NCI-H1436 treated with DMSO at 0.1 percent for 48 hours (cell line): ENCODE results near the gene OTOA.
"Not testable (repeated sequence)": the region's sequence is repeated elsewhere in the genome, so short reads cannot be mapped to it uniquely, and the experiment has no call there.

Source experiments
- DNase-seq: peaks from one replicate; lab custom pipeline; 2025; lab: John Stamatoyannopoulos, UW

OTOA gene

DNA sequence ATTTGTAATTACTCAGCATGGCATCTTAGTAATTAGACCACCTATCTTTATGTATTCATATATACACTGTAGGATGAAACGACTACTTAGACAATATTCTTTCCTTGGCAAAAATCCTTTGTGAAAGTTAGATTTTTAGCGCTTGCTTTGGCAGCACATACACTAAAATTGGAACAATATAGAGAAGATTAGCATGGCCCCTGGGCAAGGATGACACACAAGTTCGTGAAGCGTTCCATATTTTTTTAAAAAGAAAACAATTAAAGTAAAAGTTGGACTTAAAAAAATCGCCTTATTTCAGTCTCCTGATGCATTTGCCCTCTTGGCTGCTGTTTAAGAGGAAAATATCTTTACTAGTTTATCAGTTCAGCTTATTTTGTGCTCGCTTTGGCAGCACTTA is 21.9 kb upstream of the OTOA start:
- DNase-seq, result no peak

DNA sequence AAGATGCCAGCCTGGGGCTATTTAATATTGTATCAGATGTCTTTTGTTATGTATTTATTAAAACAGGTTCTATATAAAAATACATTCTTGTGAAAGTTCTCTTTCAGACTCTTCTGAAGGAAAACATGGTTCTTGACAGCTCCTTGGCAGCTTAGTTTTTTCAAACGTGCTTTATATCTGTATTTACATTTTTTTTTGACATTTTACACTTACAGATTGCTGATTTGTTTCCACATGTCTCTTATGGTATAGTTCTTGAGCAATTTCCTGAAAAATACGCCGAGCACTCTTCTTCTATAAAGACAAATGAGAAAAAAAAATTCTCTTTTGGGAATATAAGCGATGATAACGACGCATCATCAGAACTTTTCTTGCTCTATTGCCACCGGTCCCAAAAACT is 20.9 kb upstream of the OTOA start:
- DNase-seq, result no peak

DNA sequence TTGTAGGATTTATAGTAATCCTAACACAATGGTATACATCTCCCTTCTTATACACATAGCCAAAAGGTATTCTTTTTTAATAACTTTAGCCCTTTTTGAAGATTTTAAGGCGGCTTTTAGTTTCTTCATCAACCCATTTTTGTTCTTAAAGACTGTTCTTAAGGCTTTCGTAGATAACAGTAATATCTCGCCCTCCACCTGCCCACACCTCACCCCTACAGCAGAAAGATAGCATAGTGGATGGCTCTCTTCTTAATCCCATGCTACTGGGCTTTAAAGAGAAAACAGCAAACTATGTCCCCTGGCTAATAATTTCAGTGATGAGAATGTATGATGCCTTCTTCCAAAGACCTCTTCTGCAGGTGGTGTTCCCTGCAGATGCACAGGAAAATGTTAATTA is 20.0 kb upstream of the OTOA start:
- no peak for DNase-seq

DNA sequence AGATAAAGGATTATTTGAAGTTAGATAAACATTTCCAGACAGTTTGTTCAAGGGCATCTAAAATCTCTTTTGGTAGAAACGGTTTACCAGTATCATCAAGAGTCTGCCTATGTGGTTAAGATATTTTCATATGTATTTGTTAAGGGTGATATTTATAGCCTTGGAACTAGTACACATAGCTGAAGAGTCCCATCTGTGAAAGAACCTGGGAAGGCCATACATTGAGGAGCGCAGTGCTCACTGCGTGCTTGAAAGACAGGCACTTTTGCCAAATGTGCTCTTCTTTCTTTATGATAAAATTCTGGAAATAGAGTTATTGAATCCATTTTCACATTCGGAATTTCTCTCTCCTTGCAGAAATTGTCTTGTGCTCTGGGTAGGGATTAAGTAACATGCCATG is 19.1 kb upstream of the OTOA start:
- DNase-seq, result no peak

DNA sequence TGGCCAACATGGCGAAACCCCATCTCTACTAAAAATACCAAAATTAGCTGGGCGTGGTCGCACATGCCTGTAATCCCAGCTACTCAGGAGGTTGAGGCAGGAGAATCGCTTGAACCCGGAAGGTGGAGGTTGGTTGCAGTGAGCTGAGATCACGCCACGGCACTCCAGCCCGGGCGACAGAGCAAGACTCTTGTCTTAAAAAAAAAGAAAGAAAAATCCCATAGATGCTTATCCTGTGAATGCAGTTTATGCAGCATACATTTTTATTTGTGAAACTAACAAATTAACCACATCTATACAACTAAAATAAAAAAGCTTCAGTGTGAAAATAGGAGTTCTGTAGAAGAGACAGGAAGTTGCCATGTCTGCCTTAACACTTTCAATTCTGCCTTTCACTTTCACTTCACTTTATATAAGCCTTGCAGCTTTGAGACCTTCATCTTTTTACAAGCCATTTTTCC is 18.5 kb upstream of the OTOA start:
- DNase-seq, result no peak

DNA sequence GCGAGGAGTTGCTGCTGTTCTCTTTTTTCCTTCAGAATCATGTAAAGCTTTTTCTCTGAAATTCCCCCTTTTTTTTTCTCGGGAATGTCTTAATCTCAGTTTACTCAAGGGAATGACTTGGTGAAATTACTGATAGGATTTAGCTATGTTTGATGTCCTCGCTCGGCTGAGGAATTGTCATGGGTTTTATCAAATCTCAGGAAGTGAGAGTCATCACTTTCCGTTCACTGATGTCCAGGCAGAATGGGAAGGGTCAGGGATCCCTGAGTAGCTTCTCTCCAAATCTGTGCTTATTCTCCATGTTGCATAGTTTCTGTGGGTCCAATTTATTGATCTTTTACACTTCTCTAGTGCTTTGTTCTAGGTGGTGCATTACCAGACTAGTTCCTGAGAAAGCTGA is 17.7 kb upstream of the OTOA start:
- DNase-seq, result no peak

DNA sequence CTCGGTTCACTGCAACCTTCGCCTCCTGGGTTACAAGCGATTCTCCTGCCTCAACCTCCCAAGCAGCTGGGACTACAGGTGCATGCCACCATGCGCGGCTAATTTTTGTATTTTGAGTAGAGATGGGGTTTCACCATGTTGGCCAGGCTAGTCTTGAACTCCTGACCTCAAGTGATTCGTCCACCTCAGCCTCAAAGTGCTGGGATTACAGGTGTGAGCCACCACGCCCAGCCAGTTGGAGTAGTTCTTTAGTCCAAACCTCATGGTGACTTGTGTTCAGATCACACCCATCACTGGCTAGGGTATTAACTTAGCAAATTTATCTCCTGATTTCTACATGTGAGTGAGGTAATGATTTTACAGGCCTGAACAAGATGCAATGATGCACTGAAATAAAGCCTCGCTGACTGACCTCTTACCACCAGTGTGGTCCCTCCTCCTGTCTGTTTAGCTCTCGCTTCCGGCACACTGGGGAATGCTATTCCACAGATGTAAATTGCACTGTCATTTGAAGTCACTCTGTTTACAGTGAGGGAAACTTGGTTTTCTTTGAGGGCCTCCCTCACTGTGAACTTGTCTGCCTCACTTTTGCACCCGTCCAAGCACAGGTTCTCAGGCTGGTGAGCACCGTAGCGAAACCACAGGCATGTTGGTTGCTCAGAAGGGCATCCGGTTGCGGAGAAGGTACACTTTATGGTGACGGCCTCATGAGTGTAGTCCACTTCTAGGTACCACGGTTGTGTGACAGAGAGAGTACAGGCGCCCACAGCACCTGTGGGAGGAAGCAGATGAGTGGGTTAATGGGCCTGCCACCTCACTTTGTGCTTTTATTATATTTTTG is 16.8 kb upstream of the OTOA start:
- DNase-seq, result no peak

DNA sequence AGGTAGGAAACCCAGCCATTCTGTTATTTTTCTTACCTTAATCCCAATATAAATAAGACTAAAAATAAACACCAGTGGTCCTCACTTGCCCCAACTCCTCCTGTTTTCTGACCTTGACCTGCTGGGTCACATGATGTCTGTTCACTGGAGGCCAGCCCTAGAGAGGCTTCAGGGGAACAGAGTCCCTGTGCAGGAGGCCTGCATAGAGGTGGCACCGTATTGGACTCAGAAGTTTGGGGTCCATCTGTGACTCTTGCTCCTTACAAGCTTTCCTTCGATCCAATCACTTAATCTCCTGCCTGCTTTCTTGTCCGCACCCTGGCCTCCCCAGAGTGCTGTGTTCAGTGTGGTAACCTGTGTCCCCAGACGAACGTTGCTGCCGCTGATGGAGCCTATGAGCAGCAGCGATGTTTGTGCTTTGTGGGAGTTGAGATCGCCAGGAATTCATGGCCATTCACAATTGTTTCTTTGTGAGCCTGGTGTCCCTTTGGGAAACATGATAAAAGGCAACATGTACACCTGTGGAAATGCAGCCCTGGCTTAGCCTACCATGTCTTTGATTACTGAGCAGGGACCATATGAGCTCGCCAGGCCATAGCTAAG is 16.1 kb upstream of the OTOA start:
- no peak for DNase-seq

DNA sequence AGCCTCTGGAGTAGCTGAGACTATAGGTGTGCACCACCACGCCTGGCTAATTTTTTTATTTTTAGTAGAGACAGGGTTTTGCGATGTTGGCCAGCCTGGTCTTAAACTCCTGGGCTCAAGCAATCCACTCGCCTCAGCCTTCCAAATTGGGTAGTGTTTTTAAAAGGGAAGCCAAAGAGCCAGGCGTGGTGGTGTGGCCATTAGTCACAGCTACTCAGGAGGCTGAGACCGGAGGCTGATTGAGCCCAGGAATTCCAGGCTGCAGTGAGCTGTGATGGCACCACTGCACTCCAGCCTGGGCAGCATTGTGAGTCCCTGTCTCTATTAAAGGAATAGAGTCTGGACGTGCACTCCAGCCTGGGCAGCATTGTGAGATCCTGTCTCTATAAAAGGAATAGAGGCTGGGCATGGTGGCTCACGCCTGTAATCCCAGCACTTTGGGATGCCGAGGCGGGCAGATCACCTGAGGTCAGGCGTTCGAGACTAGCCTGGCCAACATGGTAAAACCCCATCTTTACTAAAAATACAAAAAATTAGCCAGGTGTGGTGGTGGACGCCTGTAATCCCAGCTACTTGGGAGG is 13.9 kb upstream of the OTOA start:
- DNase-seq, result not testable (repeated sequence)

DNA sequence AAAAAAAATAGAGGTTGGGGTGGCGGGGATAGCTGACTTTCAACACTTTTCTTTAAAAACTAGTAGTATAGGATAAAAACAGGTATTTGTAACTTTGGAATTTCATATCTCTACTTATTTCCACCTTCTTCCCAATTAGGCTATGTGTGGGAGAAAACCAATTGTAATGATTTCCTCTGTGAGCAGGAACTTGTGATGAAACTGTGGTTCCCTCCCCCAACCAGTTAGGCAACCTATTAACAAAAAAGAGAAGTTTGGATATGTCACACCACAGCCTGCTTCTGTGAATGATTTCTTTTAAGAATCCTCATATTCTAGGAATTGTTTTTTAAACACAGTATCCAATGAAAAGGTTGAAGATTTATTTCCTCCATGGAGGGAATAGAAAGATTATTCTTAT is 13.2 kb upstream of the OTOA start:
- no peak for DNase-seq

DNA sequence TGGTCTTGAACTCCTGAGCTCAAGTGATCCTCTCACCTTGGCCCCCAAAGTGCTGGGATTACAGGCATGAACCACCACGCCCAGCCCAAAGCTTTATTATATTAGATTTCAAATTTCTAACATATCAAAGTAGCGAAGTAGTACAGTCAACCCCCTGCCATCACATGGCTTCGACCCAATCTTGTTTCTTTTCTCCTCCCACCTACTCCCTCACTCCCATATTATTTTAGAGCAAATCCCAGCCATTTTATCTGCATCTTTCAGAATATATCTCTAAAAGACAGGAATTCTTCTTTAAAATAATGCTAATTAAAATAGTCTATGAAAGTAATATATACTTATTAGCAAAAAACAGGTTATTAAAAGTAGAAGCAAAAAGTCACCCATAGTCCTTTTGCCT is 12.3 kb upstream of the OTOA start:
- DNase-seq, result no peak

DNA sequence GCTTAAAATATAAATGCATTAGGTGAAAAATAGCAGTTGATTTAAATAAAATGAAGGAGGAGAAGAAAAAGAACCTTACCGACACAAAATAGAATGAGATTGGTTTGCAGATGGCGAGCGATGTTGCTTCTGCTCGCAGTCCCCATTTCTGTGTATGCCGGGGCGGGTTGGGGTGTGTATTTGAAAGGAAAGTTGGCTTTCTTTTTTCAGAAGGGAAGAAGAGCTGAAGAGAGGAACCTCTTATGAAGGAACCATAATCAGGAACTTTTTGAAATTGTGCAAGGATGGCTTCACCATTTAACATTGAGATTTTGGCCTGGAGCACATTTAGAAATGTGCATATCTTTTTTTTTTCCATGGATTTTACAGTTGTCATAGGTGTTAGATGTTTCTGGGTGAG is 11.3 kb upstream of the OTOA start, which contains the start of gene IGSF6:
TSS of gene IGSF6 (minus strand) at position 156 of the 400 bp plus-strand sequence. CDS start at position 146, 10 bp downstream.
- no peak for DNase-seq

DNA sequence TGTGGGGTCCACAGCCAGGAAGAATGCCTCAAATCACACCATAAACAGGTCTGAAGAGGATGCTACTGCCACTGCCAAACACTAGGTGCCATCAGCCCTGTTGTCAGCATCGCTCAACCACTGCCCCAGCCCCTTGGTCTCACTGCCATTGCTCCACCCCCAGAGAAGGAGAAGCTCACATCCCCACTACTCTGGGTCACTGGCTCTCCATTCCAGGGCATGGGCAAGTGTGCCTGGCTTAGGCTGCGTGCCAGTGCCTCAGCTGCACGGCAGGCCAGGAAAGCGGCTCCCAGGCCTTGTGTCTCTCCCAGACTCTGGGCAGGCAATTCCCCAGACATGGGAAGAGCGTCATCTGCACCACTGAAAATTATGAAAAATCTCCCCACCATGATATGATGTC is 10.2 kb upstream of the OTOA start:
- DNase-seq, result no peak

DNA sequence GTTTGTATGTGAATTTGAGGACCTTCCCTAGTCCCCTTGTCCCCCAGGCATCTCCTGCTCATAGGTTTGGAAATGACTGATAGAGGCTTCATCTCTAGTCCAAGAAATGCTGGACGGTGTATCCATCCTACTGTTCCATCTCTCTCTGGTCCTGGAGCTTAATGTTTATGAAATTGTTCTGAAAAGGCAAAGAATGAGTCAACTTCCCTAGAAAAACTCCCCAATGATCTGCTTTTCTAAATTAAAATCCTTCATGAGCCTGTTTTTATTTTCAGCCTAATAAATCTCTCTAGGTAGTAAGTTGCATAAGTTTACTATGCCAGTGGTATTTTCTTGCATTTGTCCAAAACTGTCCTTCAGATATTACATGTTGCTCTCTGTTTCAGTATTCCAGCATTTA is 9.3 kb upstream of the OTOA start:
- DNase-seq, result no peak

DNA sequence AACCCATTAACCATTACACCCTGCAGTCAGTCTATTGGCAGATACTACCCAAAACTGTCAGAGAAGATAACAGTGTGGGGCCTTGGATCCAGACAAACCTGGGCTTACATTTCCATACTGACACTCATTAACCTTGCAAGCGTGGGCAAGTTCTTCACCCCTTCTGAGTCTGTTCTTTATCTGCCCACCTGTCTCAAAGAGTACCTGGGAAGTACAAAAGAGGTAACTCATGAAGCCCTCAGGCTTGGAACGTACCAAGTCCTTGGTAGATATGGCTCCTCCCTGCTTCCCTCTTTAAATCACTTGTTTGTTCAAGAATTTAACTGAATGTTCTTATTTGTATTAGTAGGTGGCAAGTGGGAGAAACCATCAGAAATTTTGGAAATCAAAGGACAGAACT is 8.9 kb upstream of the OTOA start:
- DNase-seq, result no peak

DNA sequence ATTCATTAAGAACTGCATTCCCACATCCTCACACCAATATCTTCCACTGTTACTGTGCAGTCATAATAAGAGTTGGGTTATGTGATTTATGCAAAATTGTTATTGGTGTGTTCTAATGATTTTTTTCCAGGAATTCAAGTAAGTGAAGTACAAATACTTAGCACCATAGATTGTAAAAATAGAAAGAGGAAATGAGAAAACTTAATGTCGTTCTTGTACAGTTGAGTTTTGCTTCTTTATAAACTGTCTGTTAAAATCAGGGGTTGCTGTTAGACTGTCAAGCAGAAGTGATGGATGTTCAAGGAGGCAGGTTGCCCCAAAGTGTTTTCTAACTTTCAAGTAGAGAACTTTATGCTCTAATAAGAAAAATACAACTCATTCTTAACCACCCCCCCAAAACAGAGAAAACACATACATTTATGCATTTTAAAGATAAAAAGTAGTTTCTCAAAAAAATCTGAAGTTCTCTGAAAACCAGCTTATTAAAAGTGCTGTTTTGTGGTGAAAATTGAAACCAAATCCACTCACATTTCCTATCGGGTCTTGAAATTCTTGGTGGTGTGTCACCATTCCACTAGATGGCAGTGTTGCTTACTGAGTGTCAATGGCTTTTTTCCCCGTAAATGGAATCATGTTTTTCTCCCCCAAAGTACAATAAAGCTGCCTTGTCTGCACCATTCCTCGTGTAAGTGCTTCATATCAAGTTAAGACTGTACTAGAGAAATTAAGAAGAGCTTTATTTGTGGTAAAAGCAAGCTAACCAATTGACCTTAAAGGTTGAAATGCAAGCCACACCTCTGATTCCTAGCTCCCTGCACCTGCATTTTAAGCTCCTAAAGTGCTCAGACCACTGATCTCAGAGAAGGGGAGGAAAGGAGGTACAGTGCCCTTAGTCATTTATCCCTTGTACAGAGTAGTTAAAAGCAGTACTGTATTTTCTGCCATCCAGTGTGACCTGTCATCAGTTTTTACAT is 6.7 kb upstream of the OTOA start:
- no peak for DNase-seq

DNA sequence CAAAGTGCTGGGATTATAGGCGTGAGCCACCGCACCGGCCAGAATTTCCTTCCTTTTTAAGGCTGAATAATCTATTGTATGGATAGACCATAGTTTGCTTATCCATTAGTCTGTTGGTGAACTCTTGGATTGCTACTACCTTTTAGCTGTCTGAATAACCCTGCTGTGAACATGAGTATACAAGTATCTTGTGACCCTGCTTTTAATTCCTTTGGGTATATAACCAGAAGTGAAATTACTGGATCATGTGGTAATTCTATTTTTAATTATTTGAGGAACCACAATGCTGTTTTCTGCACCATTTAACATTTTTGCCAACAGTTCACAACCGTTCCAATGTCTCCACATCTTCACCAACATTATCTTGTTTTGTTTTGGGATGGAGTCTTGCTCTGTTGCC is 4.6 kb upstream of the OTOA start:
- no peak for DNase-seq

DNA sequence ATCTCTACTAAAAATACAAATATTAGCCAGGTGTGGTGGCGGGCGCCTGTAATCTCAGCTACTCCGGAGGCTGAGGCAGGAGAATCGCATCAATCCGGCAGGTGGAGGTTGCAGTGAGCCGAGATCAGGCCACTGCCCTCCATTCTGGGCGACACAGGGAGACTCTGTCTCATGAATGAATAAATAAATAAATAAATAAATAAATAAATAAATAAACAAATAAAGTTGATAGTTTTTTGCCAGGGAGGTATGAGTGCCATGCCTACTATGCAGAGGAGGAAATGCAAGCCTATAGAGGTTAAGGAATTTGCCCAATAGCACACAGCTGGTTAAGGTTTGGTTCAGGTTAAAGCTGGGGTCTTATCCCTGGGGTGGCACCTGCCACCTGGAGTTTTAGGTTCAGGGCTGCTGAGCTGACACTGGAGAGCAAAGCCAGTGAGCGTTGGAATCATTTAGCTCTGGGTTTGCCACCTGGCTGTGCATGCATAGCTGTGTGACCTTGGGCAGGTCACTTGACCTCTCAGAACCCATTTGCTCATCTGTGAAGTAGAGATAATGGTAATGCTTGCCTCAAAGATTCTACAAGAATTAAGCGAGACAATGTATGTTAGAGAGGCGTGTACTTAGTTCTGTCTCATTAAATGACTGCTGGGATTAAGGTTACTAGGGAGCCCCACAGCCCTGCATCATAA is 1.2 kb downstream of the OTOA start:
- DNase-seq, result no peak

DNA sequence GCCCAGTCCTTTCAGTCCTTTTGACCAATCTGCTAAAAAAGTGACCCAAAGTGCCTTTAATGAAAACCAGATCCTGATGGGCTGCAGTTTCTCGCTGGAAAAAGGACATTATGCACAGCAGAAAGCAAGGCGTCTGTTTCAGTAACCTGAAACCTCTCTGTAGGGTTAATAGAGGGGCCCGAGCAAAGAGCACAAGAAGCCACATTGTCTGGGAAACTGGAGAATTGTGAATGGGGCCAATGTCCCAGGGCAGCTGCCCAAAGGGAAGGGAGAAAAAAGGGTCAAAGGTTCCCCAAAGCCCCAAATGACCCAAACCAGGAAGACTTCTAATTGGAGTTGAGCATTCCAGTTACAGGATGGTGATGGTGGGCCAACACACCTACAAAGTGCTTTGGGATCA is 3.0 kb downstream of the OTOA start:
- DNase-seq, result no peak

DNA sequence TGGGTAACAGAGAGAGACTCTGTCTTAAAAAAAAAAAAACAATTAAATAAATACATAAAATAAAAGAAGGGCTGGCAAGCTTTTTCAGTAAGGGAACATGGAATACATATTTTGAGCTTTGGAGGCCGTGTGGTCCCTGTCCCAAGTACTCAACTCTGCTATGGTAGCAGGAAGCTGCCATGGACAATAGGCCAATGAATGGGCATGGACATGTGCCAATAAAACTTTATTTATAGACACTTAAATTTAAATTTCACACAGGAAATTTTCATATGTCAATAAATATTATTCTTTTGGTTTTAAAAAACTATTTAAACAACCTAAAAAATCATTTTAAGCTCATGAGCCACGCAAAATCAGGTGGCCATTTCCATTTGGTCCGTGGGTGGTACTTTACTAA is 3.8 kb downstream of the OTOA start:
- DNase-seq, result no peak

DNA sequence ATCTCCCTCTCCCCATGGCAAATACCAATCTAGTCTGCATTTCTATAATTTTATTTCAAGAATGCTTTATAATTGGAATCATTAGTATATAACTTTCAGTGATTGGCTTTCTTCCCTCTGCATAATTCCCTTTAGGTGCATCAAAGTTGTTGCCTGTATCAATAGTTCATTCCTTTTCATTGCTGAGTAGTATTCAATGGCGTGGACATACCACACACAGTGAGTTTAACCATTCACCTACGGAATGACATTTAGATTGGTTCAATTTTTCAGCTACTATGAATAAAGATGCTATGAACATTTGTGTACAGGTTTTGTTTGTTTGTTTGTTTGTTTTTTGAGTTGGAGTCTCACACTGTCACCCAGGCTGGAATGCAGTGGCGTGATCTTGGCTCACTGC is 9.7 kb downstream of the OTOA start:
- no peak for DNase-seq

DNA sequence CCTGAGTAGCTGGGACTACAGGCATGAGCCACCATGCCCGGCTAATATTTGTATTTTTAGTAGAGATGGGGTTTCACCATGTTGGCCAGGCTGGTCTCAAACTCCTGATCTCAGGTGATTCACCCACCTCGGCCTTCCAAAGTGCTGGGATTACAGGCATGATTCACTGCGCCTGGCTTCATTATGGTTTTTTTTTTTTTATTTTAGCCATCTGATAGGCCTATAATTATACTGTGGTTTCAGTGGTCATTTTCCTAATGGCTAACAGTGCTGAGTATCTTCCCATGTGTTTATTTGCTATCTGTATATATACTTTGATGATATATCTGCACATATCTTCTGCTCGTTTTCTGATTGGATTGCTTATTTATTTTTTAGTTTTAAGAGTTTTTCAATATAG is 10.7 kb downstream of the OTOA start:
- DNase-seq, result not testable (repeated sequence)
